Astrocyte of the spinal cord (primary cell): Measurements from ENCODE around the gene CADM1.

ENCODE experiments used
- DNase-seq: peaks from one replicate; pipeline ENCODE4 v3.0.0; 2011; ENCODE audit warnings: low read depth, low spot score
- H3K4me3 ChIP-seq: 2 replicates; pipeline ENCODE4 v1.5.1; 2011; ENCODE audit warnings: low read depth, mild to moderate bottlenecking, low read length, moderate library complexity
- in situ Hi-C: cut with HindIII; loops from 2 replicates; pipeline ENCODE4 v1.10.0; 2017; ENCODE audit warnings: low sequenced_read_pairs
- TF ChIP-seq, protein P1 (sequence below): IDR thresholded peaks from 2 replicates; pipeline ENCODE4 v1.5.1; 2012; ENCODE audit warnings: low read depth, mild to moderate bottlenecking, low read length, inconsistent platforms

CADM1 gene

DNA sequence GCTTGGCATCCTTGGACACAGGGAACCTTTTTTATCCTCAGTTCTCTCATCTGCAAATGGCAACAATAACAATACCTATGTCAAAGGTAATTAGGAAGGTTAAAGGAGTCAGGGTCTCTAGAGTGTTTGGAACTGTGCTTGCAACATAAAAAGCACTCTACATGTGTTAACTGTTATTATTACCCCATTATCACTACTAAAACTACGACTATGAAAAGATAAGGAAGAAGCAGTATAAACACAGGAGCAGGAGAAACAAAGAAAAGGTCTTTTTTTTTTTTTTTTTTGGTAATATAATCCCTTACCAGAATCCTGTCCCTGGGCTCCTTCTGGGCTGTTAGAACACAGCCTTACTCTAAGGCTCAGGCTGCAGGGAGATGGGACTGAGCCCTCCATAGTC is 348.2 kb downstream of the CADM1 start:
- in situ Hi-C loops: no loop called here

DNA sequence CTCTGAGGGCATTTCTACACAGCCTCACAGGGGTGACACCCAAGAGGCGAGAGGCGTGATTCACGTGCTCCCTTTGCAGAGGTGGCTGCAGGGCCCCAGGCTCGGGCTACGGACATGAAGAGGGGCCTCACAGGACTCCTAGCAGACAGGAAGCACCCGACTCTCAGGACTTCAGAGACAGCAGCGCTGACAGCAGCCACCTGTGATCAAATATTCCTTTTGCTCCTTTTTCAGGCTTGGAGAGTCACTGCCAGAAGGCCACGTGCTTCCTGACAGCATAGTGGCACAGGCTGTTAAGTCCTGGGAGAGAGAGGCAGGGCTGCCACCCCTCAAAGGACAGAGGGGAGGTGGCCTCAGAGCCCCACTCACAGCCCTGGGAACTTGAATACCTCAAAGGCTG is 348.9 kb downstream of the CADM1 start:
- in situ Hi-C loops: no loop called here
- no peak overlapping the region for H3K4me3 ChIP-seq
- no peak for DNase-seq
- TF ChIP-seq, protein P1, sequence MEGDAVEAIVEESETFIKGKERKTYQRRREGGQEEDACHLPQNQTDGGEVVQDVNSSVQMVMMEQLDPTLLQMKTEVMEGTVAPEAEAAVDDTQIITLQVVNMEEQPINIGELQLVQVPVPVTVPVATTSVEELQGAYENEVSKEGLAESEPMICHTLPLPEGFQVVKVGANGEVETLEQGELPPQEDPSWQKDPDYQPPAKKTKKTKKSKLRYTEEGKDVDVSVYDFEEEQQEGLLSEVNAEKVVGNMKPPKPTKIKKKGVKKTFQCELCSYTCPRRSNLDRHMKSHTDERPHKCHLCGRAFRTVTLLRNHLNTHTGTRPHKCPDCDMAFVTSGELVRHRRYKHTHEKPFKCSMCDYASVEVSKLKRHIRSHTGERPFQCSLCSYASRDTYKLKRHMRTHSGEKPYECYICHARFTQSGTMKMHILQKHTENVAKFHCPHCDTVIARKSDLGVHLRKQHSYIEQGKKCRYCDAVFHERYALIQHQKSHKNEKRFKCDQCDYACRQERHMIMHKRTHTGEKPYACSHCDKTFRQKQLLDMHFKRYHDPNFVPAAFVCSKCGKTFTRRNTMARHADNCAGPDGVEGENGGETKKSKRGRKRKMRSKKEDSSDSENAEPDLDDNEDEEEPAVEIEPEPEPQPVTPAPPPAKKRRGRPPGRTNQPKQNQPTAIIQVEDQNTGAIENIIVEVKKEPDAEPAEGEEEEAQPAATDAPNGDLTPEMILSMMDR: no peak

More for the DNA sequence above, 348.2 kb downstream of the CADM1 start:
- no peak for DNase-seq
- H3K4me3 ChIP-seq: no peak overlapping the region
- TF ChIP-seq, protein P1: no peak

DNA sequence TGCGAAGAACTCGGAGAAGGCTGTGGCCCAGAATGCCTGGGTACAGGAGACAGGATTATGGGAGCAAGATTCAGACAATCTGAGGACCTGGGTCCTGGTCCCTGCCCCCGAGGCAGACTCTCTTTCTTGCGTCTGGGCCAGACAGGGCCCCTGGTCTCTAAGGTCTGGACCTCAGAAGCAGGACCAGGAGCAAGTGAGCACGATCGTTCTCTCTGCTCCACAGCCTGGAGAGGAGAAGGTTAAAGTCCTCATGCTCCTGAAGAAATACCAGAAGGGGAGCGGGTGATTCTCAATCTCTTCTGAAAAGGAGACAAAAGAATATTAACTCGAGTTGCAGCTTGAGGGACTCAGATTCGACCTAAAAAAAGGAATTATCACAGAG is 349.9 kb downstream of the CADM1 start:
- no peak for DNase-seq
- no peak overlapping the region for H3K4me3 ChIP-seq
- TF ChIP-seq, protein P1: no peak
- in situ Hi-C loops: no loop called here

DNA sequence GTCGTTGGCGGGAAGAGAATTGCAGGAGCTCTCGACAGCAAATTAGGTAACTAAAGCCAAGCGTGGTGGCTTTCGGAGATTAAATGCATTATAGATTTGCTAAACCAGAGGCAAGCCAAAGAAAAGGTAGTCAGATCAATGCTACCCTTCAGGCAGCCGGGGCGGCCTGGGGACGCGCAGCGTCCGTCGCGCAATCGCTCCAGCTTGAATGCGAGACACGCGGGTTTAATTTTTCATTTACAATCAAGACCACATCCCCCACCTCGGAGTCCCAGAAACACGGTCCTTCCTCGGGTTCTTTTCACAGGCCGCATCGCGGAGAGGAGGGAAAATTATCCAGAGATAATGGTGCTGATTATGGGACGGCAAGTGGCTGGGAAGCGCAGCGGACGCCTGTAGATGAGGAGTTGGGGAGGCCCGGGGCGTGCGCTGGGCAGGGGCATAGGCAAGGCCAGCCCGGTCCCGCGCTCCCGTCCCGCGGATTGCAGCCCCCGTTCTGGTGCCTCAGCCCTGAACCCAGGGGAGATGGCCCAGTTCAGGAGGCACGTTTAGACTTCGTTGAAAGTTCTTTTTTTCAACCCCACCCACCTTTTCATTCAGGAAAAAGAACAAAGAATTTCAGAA is 350.4 kb downstream of the CADM1 start:
- TF ChIP-seq, protein P1: no peak
- no peak overlapping the region for H3K4me3 ChIP-seq
- in situ Hi-C loops: no loop called here
- DNase-seq: no peak

DNA sequence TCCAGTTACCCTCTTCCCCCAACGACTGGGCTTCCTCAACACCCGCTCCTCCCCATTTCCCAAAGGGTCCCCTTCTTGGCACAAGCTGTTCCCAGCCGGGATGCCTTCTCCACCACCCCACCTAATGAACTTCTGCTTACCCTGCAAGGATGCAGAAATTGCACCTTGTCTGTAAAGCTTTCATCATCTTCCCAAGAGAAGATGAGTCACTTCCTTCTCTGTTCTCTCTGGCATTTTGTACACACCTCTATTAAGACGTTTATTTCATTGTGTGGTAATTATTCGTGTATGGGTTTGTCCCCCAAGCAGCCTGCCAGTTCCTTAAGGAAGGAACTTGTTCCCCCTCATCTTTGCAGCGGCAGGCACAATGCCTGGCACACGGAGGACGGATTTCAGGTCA is 351.1 kb downstream of the CADM1 start:
- no peak overlapping the region for H3K4me3 ChIP-seq
- TF ChIP-seq, protein P1: no peak
- peak; percentile 20 for DNase-seq
- in situ Hi-C loops: no loop called here

DNA sequence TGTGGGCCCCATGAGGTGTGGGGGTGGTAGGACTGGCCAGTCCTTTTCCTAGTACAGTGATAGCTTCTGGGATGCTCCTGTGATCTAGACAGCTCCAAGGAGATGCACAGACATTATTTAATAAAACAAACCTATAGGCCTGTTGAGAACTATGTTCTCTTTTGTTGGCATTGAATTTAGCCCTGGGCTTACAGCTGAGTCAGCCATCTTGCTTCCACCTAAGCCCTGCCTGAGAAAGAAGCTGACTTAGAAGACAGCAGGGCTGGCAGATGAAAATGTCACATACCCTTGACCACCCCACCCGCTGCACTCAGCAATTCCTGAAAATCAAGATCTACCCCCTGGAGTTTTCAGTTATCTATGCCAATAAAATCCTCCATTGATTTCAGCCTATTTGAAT is 353.2 kb downstream of the CADM1 start:
- TF ChIP-seq, protein P1: no peak
- DNase-seq: no peak
- in situ Hi-C loops: no loop called here
- no peak overlapping the region for H3K4me3 ChIP-seq
